Stimulated activated CD4-positive, alpha-beta T cell treated with anti-CD3 and anti-CD28 coated beads, Interleukin-12 subunit alpha, Interleukin-12 subunit beta, amount 100 ng/mL, for 48 hours (primary cell): ENCODE results near the gene KIF18B.

Experiments
- DNase-seq, 3 donors: peaks; one replicate each; pipeline ENCODE4 v3.0.0-alpha.2; 2020; ENCODE audit warnings: low read depth in 2 of 3, low spot score in 1 of 3

Gene KIF18B

DNA sequence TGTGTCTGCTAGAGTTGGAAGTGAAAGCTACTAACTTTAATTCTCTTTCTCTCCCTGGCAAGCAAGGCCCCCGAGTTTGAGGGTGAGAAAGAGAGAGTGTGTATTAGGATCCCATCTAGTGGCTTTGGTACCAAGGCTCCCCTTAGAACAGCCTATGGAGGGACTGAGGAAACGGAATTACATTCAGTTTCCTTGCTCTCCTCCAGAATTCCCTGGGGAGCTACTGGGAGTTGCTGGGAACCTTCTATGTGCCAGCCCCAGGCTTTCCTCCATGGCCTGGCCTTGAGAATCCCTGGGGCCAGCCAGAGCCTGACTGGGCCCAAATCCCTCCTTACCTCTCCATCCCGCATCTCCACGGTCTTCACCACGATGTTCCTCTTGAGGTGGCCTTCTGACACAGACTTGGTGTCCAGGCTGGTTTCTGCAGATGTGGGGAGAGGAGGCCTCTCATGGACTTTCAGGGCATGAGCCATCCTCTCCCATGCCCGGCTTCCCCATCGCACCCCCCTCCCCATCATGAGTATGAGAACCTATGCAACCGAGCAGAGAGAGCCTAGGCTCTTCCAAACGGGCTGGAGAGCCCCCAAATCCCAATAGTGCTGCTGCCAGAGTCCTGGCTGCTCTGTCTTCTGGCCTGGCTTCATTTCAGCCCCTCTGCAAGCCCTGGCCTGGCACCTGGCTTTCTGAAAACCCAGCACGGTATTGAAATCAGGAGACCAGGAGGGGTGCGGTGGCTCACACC, 39.7 kb downstream of the KIF18B start:
- no peak for DNase-seq

DNA sequence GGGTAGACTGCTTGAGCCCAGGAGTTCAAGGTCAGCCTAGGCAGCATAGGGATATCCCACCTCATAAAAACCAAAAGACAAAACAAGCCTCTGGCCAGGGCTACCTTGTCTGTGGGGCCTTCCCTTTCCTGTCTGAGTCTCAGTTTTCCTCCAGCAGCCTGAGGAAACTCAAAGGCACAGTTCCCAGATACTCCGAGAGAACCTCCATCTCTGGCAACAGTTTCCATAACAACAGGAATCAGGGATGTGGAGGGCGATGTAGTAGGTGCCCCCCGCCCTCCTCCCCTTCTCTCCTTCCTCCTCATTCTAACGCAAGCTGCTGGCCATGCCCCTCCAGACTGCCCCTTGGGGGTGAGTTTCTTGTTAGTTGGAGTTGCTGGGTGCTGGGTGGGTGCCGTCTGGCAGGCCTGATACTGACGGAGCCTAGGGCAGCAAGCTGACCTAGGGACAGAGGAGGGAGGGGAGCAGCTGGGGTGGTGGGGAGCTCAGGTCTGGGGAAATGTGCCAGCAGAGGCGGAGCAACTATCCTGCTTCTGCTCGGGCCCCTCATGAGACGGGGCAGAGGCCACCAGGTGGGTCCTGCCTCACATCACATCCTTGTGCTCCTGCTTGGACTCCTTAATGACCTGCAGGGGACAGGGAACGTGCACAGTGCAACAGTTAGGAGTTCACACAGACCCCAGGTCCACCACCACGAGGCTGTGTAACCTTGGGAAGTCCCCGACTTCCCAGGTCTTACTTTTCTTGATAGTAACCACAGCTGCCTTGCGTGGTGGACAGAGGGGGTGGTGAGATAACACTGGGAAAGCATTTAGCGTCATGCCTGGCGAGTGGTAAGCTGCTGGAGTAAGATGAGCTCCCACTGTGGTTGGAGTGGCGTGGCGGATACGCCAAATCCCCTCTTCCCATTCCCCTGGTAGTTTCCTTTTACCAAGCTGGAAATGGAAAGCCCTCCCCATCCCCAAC, 40.5 kb downstream of the KIF18B start:
- DNase-seq: no peak

DNA sequence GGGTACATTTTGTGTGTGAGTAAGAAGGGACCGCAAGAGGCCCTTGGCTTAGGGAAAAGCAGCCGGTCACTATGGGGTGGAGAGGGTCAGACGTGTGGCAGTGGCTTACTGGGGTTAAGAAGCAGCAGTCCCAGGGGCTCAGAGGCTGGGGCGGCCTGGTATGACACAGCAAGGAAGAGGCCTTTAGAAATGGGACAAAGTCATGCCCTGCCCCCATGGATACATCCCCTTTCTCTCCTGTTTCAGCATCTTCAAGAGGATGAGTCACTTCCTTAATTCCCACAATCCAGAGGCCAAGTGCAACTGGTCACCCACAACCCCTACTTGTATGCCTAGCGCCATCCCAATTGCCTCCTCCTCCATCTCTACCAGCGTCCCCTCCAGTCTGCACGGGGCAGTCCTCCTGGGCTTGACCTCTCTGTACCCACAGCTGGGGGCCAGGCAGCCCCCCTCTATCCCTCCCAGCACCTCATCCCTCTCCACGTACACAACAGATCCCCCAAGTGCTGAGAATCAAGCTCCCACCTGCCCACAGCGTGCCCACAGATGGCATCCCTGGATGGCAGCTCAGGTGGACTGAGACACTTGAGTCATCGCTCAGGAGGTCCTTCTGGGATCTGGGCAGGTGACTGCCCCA, 41.4 kb downstream of the KIF18B start:
- no peak for DNase-seq

DNA sequence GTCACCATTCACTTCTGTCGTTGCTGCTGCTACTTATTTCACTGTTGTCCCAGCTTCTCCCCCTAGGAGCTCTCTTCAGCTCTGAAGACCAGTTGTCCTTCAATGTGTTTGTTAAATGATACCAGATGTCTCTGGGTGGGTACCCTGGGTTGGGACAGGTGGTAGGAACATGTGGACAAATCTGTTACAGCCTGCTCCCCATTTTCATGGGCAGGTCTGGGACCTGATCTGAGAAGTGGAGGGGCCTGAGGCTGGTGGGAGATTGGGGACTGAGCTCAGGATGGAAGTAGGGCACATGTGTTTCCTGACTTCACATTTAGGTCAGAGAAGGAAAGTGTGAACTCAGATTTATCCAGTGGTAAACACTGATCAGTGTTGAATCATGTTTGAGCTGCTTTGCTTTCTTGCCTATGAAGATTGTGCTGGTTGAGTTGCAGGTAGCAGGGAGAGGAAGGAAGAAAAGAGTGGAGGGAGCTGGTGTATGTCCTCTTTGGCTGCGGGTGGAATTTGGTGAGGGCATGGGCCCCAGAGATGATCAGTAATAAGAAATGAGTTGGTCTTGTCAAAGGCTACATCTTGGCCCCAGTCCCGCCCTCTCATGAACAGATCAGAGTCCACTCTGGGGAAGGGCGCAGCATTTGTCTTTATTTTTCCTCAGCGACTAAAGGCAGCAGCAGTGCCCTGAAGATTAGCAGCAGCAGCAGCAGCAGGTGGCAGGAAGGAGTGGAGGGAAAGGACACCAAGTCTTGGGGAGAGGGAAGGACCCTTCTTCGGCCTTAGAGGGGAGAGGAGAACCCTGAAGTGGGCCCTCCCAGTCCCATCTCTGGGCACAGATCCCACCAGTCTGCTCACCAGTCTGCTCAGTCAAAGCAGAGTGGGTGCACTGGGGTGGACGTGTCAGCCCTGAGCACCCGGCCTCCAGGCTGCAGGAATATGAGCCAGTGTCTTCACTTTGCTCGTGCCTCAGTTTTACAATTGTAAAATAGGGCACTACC, 42.3 kb downstream of the KIF18B start:
- DNase-seq: no peak

DNA sequence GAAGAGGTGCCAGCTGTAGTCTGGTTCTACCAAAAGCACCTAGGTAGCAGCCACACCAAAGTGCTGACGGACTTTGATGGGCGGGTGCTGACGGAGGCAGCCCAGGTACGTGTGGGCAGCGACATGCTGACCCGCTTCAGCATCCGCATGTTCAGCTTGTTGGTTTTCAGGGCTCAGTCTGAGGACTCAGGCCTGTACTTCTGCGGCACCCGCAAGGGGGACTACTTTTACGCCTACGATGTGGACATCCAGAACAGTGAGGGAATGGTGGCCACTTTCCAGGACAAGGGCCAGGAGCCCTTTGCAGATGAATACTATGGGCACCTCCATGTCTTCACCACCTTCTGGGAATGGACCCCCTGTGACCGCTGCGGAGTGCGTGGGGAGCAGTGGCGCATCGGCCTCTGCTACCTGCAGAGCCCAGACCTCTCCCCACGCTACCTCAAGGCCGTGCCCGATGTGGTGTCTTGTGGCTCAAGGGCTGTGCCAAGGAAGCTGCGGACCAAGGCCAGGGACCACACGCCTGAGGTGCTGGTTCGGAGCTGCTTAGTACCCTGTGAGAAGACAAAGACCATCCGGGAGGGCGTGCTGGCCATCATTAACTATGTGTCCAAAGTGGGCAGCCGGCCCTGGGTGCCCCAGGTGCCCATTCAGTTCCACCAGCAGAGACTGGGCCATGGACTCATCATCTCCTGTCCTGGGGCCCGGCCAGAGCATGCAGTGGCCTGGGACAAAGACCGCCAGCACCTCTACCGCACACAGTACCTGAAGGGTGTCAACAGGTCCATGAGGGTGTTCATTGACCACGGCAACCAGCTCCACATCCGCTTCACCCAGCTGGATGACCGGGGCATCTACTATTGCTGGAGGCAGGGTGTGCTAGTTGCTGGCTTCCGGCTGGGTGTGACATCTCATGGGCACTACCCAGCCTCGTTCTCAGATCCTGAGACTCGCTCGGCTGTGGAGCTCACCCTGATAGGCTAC, 43.3 kb downstream of the KIF18B start:
- no peak for DNase-seq

DNA sequence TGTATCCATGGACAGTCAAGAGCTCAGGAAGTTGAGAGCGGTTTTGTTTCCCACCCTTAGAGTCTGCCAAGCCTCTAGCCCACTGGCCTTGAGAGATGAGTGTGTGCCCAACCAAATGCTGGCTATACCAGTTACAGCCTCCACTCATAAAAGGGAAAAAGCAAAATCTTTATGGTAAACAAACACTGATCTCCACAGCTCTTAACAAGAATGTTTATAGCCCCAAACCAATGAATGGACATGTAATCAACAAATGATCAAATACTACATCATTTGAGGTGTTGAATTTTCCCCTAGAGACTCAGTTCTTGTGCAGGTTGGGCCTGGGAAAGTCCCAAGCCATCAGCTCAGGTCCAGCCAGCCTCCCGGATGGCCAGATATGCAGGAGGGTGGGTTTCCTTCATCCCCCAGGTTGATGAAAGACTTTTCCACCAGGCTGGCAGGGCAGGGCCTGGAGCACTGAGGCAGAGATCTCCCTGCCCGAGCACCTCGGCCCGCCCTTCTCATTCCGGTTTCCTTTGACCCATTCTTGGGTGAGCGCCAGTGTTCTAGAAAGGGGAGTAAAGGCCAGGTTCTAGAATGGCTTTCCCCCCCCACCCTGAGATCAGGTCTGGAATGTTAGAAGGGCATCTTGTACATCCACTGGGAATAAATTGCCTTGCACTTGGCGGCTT, 44.4 kb downstream of the KIF18B start:
- no peak for DNase-seq

DNA sequence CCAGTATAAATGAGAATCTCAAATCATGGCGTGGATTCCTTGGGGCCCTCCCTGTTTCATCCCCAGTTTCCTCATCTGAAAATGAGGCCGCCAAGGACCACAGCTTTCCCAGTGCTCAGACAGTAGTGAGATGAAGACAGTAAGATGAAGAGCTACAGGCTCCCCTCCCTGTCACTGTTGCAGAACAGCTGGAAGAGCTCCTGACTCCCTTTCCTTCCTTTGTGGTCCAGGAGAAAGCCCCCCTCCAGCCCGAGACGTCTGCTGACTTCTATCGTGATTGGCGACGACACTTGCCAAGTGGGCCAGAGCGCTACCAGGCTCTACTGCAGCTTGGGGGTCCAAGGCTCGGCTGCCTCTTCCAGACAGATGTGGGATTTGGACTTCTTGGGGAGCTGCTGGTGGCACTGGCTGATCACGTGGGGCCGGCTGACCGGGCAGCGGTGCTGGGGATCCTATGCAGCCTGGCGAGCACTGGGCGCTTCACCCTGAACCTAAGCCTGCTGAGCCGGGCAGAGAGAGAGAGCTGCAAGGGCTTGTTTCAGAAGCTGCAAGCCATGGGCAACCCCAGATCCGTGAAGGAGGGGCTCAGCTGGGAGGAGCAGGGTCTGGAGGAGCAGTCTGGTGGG, 45.3 kb downstream of the KIF18B start:
- no peak for DNase-seq

DNA sequence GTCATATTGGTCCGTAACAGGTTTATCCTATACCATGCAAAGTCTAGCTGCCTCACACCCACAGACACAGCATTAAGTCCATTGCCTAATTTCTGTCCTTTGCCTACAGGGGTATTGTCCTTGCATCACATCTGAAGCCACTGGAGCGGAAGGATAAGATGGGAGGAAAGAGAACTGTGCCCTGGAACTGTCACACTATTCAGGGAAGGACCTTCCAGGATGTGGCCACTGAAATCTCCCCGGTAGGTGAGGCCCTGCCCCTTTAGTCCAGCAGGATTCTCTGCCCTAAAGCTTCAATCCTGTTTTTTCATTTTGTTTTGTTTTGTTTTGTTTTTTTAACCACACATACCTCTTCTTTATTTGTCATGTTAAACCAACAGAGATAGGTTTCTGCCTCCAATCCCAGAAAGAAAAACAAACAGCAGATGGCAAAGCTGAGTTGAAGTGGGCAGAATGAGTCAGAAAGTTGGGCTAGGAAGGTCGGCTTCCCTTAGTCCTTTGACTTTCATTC, 46.1 kb downstream of the KIF18B start:
- DNase-seq: no peak

DNA sequence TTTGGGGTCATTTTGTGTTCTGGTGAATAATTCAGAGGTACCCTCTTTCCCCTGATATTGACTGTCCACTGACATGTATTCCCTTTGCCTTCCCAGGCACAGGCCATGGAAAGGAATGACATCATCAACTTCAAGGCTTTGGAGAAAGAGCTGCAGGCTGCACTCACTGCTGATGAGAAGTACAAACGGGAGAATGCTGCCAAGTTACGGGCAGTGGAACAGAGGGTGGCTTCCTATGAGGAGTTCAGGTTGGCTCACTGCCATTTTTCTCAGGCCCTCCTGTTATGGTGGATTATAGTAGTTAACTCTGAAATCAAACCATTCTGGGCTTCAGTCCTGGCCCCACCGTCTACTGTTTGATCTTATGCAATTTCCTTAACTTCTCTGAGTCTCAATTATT, 46.7 kb downstream of the KIF18B start:
- DNase-seq: no peak

DNA sequence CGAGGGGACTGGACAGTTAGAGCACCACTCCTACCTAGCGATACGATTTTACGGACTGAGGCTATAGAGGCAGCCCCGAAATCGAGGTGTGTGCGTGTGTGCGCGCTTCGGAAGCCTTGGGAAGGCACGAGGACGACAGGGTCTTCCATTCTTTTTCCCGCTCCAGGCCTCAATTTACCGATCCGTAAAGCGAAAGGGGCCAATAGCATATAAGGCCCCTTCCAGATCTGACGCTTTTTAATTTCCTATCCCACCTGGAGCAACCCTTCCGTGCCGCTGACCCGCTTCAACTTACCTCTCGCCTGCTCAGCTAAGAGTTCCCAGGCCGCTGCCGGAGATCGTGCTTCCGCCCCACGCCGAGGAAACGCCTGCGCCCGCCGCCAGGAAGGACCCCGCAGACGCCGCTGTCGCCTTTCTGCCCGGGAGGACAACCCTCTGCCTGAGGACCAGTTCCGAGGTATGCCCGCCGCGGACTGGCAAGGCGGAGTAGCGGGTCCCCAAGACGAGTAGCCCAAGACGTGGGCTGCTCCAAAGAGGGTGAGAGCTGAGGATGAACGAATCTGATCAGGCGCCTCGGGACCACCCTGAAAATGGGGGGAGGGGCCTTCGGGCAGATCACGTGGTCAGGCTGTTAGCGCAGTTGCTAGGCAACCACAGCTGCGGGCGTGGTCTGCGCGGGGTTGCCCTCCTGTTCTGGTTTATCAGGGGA, 48.3 kb downstream of the KIF18B start, which contains the start of gene EFTUD2:
EFTUD2 (minus strand) TSS at position 372 of the 709 bp plus-strand sequence. CDS start 4,924 bp downstream, outside the sequence.
- DNase-seq: peak; percentile 85 to 92 (median 88)

DNA sequence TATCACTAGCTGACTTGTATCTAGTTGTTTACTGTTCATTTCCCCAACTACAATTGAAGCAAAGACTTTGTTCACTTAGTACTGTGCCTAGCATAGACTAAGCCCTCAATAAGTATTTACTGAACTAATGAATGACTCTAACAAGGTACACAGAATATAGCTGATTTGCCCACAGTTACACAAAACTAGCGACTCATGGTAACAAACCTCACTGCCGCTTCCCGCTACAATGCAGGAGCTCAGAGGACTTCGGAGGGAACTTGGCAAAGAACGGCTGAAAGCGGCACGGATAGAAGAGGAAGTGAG, 48.9 kb downstream of the KIF18B start:
- no peak for DNase-seq

DNA sequence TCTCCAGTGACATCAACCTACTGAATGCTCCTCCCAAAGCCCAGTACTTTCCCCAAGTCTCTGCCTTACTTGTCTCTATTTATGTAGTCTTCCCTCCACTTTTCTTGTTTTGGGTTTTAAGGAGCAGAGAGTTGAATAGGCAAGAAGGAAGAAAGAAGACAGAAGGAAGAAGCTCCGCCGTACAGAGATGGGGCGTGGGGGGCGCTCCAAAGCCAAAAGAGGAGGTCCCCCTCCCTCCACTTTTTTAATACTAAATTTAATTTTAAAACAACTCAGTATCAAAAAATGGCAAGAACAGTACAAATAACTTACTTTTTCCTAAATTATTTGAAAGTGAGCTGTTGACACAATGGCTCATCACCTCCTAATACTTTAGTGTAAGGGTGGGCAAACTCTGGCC, 52.9 kb downstream of the KIF18B start:
- DNase-seq: no peak

DNA sequence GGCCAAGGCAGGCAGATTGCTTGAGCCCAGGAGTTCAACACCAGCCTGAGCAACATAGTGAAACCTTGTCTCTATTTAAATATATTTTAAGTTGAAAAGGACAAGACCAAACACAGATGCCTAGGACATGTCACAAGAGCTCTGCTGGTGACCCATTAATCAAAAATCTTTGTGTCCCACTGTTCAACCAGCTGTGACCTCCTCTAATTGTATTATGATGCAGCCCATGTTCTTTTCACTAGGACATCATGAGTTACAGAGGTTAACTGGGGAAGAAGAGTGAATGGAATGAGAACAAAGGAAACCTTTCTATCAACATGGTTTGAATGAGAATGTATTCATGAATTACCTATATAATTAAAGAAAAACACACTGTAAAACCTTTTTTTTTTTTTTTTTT, 55.3 kb downstream of the KIF18B start:
- DNase-seq: no peak

DNA sequence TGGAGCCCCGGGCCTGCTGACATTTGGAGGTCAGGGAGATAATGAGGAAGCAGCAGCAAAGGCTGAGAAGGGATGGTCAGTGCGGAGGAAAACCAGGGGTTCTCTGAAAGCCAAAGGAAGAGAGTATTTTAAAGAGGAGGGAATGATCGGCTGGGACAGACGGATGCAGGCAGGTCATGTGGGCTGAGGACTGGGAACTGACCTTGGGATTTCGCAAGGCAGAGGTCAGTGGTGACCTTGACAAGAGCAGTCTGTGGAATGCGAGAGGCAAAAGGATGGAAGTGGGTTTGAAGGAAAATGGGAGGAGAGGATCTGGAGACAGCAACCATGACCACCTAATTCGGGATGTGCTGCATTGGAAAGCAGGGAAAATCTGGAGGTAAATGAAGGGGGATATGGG, 58.6 kb downstream of the KIF18B start:
- no peak for DNase-seq

DNA sequence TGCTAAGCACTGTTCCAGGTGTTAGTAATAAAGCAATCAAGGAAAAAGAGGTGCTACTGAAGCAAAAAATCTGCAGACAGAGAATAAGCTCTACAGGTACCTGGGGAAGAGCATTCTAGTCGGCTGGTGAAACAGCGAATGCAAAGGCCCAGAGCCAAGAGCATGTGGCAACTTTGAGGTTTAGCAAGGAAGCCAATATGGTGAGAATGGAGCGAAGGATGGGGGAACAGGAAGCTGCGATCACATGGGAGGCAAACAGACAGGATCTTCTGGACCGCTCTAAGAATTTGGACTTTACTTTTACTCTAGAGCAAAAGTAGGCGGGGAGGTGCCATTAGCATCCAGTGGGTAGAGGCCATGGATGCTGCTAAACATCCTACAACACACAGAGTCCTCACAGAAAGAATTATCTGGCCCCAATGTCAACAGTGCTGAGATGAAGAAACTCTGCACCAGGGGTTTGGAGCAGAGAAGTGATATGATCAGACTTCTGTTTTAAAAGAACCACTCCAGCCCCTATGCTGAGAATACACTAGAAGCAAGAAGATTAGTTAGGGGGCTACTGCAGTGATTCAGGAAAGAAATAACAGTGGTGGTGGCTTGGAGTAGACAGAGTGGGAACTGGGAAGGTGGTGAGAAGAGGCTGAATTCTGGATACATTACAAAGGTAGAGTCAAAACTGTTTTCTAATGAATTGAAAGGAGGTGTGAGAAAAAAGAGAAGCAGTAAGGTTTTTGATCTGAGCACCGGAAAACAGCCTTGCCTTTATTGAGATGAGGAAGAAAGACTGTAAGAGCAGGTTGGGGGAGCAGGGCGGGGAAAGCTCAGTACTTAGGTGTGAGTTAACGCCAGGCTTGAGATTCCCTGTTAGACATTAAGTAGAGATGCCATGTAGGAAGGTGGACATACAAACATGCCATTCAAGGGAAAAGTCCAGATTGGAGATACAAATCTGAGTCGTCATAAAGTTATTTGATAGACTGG, 59.3 kb downstream of the KIF18B start:
- no peak for DNase-seq

DNA sequence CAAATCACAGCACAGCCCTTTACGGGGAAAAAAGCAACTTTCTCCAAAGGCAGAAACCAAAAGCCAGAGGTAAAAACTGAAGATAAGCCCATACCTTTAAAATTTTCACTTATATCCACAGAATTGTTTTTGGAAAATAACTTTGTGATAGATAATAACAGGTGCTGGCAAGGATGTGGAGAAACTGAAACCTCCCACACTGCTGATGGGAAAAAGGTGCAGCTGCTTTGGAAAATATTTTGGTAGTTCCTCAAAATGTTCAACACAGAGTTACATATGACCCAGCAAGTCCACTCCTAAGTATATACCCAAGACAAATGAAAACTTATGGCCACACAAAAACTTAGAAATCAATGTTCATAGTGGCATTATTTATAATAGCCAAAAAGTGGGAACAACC, 60.6 kb downstream of the KIF18B start:
- DNase-seq: no peak
